AG04449 (cell line): Measurements from ENCODE around the gene MRM1.

Experiments used
- CTCF ChIA-PET: fragments of 350-600 bp; formaldehyde crosslinking; extraction: SDS; loops from one replicate; lab custom pipeline; 2021; ENCODE audit warnings: antibody characterized with exemption; lab: Yijun Ruan, JAX
- POLR2A ChIA-PET: fragments of 400-600, 350-600 bp; formaldehyde crosslinking; extraction: SDS; loops from one replicate; lab custom pipeline; 2020; ENCODE audit warnings: antibody characterized with exemption, inconsistent platforms; lab: Yijun Ruan, JAX
- DNase-seq: peaks from one replicate; pipeline ENCODE4 v3.0.0-alpha.2; 2010; ENCODE audit warnings: low read depth, low spot score
- H3K4me3 ChIP-seq: 2 replicates; pipeline ENCODE4 v1.5.1; 2011; ENCODE audit warnings: low read depth, mild to moderate bottlenecking, control low read depth, low read length
- CTCF ChIP-seq: IDR thresholded peaks from one replicate; pipeline ENCODE4 v1.5.1; 2011; ENCODE audit warnings: mild to moderate bottlenecking, moderate library complexity, low read length, control low read depth, inconsistent platforms; ENCODE audit not compliant: insufficient read depth; ENCODE audit errors: missing control alignments

MRM1 gene

GRCh38 chr17:36629252-36629847 is 28.0 kb downstream of the MRM1 start:
- no peak for DNase-seq
- POLR2A ChIA-PET, result no interaction called here
- CTCF ChIA-PET, result interaction anchor here (1.1 to 7.9 kb wide), 17 partner anchors 9 to 744 kb away, joined by 3 to 170 read pairs (median 8); no protein-coding TSS in a partner anchor
- no peak overlapping the region for H3K4me3 ChIP-seq
- peak; percentile 95 for TF ChIP-seq CTCF

- CTCF ChIA-PET, result interaction anchor here (1.1 to 7.9 kb wide), 13 partner anchors 8 to 744 kb away, joined by 3 to 170 read pairs (median 8); no protein-coding TSS in a partner anchor
Measured at GRCh38 chr17:36629970-36630502, 28.7 kb downstream of the MRM1 start.

GRCh38 chr17:36631022-36631421 is 29.6 kb downstream of the MRM1 start:
- TF ChIP-seq CTCF, result no peak

More at GRCh38 chr17:36629970-36630502, 28.7 kb downstream of the MRM1 start:
- no peak overlapping the region for H3K4me3 ChIP-seq
- no peak for DNase-seq
- POLR2A ChIA-PET, result no interaction called here
- no peak for TF ChIP-seq CTCF

GRCh38 chr17:36632916-36633771 is 31.8 kb downstream of the MRM1 start:
- no peak overlapping the region for H3K4me3 ChIP-seq
- TF ChIP-seq CTCF, result no peak
- ChIA-PET POLR2A (no interaction called here), CTCF (interaction anchor here (1.3 to 7.8 kb wide), 5 partner anchors 413 to 606 kb away, joined by 4 to 75 read pairs (median 44); no protein-coding TSS in a partner anchor)
- DNase-seq, result no peak

More at GRCh38 chr17:36631022-36631421, 29.6 kb downstream of the MRM1 start:
- no peak overlapping the region for H3K4me3 ChIP-seq
- DNase-seq, result no peak
- CTCF ChIA-PET, result interaction anchor here (0.7 to 7.9 kb wide), 10 partner anchors 11 to 743 kb away, joined by 3 to 170 read pairs (median 12); no protein-coding TSS in a partner anchor
- POLR2A ChIA-PET, result no interaction called here

GRCh38 chr17:36640346-36640745 is 39.0 kb downstream of the MRM1 start:
- ChIA-PET CTCF (interaction anchor here (0.6 to 2.4 kb wide), 3 partner anchors 391 to 601 kb away, joined by 3 to 17 read pairs (median 3); no protein-coding TSS in a partner anchor), POLR2A (no interaction called here)
- no peak for DNase-seq
- TF ChIP-seq CTCF, result no peak
- no peak overlapping the region for H3K4me3 ChIP-seq
